Measurements from ENCODE around the gene CA4.
"Not testable (repeated sequence)": the region's sequence is repeated elsewhere in the genome, so short reads cannot be mapped to it uniquely, and the experiment has no call there.

CA4 gene

GRCh38 chr17:60110586-60110985 lies 39.2 kb upstream of the CA4 start:
- Histone ChIP-seq H3K36me3 (ENCODE audit: low read depth) (no peaks in the 10 kb centered on the region), H3K27ac (ENCODE audit: poor library complexity, severe bottlenecking) (no peak overlapping the region), H3K9me3 (ENCODE audit: severe bottlenecking) (no peaks in the 10 kb centered on the region), H3K4me1 (ENCODE audit: insufficient read depth, poor library complexity, severe bottlenecking) (no peaks in the 10 kb centered on the region), H3K27me3 (ENCODE audit: insufficient read depth, poor library complexity, severe bottlenecking) (no peaks in the 10 kb centered on the region), H3K4me3 (ENCODE audit: severe bottlenecking) (no peak overlapping the region)
- TF ChIP-seq, protein P1, sequence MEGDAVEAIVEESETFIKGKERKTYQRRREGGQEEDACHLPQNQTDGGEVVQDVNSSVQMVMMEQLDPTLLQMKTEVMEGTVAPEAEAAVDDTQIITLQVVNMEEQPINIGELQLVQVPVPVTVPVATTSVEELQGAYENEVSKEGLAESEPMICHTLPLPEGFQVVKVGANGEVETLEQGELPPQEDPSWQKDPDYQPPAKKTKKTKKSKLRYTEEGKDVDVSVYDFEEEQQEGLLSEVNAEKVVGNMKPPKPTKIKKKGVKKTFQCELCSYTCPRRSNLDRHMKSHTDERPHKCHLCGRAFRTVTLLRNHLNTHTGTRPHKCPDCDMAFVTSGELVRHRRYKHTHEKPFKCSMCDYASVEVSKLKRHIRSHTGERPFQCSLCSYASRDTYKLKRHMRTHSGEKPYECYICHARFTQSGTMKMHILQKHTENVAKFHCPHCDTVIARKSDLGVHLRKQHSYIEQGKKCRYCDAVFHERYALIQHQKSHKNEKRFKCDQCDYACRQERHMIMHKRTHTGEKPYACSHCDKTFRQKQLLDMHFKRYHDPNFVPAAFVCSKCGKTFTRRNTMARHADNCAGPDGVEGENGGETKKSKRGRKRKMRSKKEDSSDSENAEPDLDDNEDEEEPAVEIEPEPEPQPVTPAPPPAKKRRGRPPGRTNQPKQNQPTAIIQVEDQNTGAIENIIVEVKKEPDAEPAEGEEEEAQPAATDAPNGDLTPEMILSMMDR (IDR thresholded peaks at IDR 0.05; ENCODE audit: poor library complexity, severe bottlenecking) = no peak
- no peak for ATAC-seq (ENCODE audit: low read depth)
- DNase-seq (ENCODE audit: low spot score) = no peak

DNA sequence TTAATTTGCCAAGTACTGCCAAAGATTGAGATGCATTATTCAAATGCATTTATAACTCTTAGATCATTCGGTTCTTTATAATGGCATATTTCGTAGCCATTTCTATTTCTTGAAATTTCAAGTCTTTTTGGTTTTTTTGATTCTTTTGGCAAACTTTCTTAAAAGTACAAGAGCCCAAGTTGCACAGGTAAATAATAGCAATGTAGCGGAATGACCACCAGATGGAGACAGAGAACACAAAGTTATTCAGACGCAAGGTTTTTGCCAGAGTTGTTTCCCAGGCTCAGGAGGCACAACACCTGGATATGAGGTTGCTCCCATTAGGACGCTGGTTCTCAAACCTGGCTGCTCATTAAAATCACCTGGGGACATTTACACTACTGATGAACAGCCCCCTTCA lies 38.1 kb upstream of the CA4 start:
- not testable (repeated sequence) for H3K27ac ChIP-seq (ENCODE audit: poor library complexity, severe bottlenecking); H3K4me1 ChIP-seq (ENCODE audit: insufficient read depth, poor library complexity, severe bottlenecking); H3K9me3 ChIP-seq (ENCODE audit: severe bottlenecking); H3K36me3 ChIP-seq (ENCODE audit: low read depth); H3K27me3 ChIP-seq (ENCODE audit: insufficient read depth, poor library complexity, severe bottlenecking); DNase-seq (ENCODE audit: low spot score); H3K4me3 ChIP-seq (ENCODE audit: severe bottlenecking)
- peak; percentile 47; the same call in 1 of the 3 replicates for ATAC-seq (ENCODE audit: low read depth)

DNA sequence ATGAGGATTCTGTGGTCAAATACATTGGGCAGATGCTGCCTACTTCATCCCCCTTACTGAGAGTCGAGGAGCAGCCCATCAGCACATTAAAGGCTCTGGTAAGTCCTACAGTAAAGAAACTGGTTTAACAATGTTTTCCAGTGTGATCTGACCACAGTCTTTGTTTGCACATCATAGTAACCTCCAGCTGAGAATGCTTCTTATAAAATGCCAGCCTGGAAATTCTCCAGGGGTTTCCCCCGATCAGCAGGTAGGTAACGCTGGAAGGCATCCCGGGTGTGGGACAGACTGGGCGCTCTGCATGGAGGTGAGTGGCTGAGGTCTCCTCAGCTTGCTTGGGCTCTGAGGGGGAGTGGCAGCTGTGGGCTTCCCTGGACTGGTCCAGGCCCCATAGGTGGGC lies 34.4 kb upstream of the CA4 start:
- not testable (repeated sequence) for ATAC-seq (ENCODE audit: low read depth); H3K4me3 ChIP-seq (ENCODE audit: severe bottlenecking); H3K27me3 ChIP-seq (ENCODE audit: insufficient read depth, poor library complexity, severe bottlenecking); DNase-seq (ENCODE audit: low spot score); H3K27ac ChIP-seq (ENCODE audit: poor library complexity, severe bottlenecking); H3K9me3 ChIP-seq (ENCODE audit: severe bottlenecking); H3K4me1 ChIP-seq (ENCODE audit: insufficient read depth, poor library complexity, severe bottlenecking); H3K36me3 ChIP-seq (ENCODE audit: low read depth)

GRCh38 chr17:60116196-60116595 lies 33.6 kb upstream of the CA4 start:
- not testable (repeated sequence) for H3K27me3 ChIP-seq (ENCODE audit: insufficient read depth, poor library complexity, severe bottlenecking); DNase-seq (ENCODE audit: low spot score); H3K27ac ChIP-seq (ENCODE audit: poor library complexity, severe bottlenecking); H3K4me1 ChIP-seq (ENCODE audit: insufficient read depth, poor library complexity, severe bottlenecking); ATAC-seq (ENCODE audit: low read depth); H3K36me3 ChIP-seq (ENCODE audit: low read depth); H3K4me3 ChIP-seq (ENCODE audit: severe bottlenecking); H3K9me3 ChIP-seq (ENCODE audit: severe bottlenecking)

DNA sequence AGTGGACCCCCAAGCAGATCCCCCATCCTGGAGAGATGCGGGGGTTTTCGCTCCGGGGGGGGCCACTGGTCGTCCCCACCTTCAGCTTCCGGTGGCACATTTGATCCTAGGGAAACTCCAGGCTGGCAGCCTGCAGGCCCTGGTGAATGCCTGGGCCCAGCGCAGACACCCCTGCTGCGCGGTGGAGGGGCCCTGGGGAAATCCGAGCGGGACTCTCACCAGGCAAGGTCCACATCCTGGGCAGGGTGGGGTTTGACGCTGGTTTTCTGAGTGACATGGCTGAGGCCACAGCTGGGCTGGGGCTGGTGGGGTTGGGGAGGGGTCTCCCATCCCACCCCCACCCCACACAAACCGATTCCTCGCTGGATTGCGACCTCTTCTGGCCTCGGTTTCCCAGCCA lies 30.6 kb upstream of the CA4 start:
- H3K27me3 ChIP-seq (ENCODE audit: insufficient read depth, poor library complexity, severe bottlenecking); H3K4me3 ChIP-seq (ENCODE audit: severe bottlenecking); H3K36me3 ChIP-seq (ENCODE audit: low read depth); H3K27ac ChIP-seq (ENCODE audit: poor library complexity, severe bottlenecking); H3K4me1 ChIP-seq (ENCODE audit: insufficient read depth, poor library complexity, severe bottlenecking); DNase-seq (ENCODE audit: low spot score); H3K9me3 ChIP-seq (ENCODE audit: severe bottlenecking): not testable (repeated sequence)
- ATAC-seq (ENCODE audit: low read depth) = peak; percentile 24; the same call in 2 of the 3 replicates

- not testable (repeated sequence) for H3K4me3 ChIP-seq (ENCODE audit: severe bottlenecking); DNase-seq (ENCODE audit: low spot score)
Measured at GRCh38 chr17:60119807-60120748, 29.7 kb upstream of the CA4 start.

DNA sequence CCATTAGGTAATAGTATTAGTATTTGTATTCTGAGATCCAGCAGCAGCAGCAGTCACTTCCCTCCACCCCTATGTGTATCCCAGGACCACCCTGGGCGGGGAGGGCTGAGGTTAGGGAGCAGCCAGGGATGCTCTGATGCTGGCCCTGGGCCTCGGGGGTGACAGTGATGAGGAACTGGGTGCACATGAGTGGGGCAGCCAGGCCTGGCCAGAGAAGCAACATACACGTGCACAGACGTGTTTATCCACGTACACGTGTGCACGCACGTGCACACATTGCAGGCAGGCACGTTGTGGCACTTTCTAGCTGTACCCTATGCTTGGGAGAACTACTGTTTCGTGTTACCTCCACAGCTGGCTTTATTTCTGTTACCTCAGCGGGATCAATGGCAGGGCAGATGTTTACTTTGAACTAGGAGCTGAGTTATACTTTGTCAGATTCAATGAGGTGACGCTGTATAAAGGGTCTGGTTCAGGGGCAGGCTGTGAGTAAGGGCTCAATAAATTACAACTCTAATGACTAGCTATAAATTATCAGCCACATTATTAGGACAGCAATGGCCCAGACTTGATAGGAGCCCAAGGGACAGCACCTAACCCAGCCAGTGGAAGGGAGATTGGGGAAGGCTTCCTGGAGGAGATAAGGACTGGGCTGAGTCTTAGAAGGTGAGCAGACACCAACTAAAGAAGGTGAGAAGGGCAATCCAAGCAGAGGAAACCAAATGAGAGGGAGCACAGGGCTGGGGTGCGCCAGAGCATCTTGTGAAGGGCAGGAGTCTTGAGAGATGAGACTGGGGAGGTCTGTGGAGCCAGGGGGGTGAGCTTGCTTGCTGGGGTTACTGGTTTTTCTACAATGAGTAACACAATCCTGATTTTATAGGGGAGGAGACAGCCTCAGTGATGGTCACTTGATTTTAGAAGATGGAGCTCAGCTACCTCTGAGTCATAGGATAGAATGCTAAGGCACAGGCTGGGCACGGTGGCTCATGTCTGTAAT lies 22.4 kb upstream of the CA4 start:
- Histone ChIP-seq H3K4me1 (ENCODE audit: insufficient read depth, poor library complexity, severe bottlenecking) (no peaks in the 10 kb centered on the region), H3K27me3 (ENCODE audit: insufficient read depth, poor library complexity, severe bottlenecking) (no peaks in the 10 kb centered on the region), H3K36me3 (ENCODE audit: low read depth) (peaks cover 7% of the 10 kb centered on the region), H3K9me3 (ENCODE audit: severe bottlenecking) (no peaks in the 10 kb centered on the region), H3K27ac (ENCODE audit: poor library complexity, severe bottlenecking) (no peak overlapping the region), H3K4me3 (ENCODE audit: severe bottlenecking) (no peak overlapping the region)
- DNase-seq (ENCODE audit: low spot score) (no peak), ATAC-seq (ENCODE audit: low read depth) (peak; percentile 28; the same call in 1 of the 3 replicates)
- TF ChIP-seq, protein P1 (IDR thresholded peaks at IDR 0.05; ENCODE audit: poor library complexity, severe bottlenecking) = no peak

More at GRCh38 chr17:60119807-60120748, 29.7 kb upstream of the CA4 start:
- not testable (repeated sequence) for H3K27ac ChIP-seq (ENCODE audit: poor library complexity, severe bottlenecking); H3K4me1 ChIP-seq (ENCODE audit: insufficient read depth, poor library complexity, severe bottlenecking); H3K9me3 ChIP-seq (ENCODE audit: severe bottlenecking); H3K36me3 ChIP-seq (ENCODE audit: low read depth); H3K27me3 ChIP-seq (ENCODE audit: insufficient read depth, poor library complexity, severe bottlenecking)
- peak; percentile 51 for ATAC-seq (ENCODE audit: low read depth)

Data from RWPE2 (cell line).